NCI-H1930 (cell line): ENCODE results near the gene BORCS5.
"Not testable (repeated sequence)": the region's sequence is repeated elsewhere in the genome, so short reads cannot be mapped to it uniquely, and the experiment has no call there.

Experiments used
- DNase-seq, 2 experiments: peaks; one replicate each; lab custom pipeline; 2025; lab: John Stamatoyannopoulos, UW

BORCS5 gene

GRCh38 chr12:12461923-12462315 lies 105.0 kb downstream of the BORCS5 start:
- no peak for DNase-seq

DNA sequence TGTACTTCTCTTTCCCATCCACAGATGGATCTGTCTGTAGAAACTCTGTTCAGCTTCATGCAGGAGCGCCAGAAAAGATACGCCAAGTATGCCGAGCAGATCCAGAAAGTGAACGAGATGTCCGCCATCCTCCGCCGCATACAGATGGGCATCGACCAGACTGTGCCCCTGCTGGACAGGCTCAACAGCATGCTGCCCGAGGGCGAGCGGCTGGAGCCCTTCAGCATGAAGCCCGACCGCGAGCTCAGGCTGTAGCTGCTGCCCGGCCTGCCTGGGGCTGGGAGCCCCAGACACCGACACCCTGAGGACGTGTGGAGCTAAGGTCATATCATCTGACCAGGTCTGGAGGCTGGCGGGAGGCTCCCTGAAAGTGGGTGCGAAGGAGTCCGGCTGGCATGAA lies 108.6 kb downstream of the BORCS5 start:
- no peak for DNase-seq

DNA sequence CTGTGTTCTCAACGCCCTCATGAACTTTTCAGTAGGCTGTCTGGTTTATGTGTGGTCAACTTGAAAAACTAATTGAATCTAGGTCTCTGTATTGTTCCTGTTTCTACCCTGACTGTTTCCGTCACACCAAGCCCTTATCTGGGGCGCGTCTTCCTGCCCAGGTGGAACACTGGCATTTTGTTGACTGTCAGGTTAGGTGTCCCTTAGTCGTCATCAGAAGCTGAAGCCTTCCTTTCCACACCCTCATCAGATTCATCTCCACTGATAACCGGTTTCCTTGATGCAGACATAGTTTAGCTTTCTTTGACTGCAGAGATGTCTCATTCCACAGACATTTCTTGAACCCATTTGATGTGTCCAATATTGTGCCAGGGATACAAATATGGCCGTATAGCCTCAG lies 109.3 kb downstream of the BORCS5 start:
- no peak for DNase-seq

DNA sequence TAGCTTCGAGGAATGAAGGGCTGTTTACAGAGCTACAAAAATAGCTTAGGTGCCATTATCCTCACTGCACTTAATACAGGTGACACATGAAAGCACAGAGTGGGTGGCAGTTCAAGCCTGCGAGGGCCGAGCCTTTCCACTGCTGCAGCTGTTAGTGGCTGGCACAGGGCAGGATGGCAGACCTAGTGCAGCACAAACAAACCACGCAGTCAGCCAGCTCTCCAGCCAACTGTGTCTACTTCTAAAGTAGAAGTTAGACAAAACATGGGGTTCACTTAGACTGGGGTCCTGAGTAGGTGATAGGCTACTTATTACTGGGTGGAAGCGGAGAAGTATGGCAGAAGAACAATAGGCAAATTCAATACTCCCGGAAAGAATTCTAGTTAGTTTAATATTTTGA lies 110.4 kb downstream of the BORCS5 start:
- DNase-seq: no peak

DNA sequence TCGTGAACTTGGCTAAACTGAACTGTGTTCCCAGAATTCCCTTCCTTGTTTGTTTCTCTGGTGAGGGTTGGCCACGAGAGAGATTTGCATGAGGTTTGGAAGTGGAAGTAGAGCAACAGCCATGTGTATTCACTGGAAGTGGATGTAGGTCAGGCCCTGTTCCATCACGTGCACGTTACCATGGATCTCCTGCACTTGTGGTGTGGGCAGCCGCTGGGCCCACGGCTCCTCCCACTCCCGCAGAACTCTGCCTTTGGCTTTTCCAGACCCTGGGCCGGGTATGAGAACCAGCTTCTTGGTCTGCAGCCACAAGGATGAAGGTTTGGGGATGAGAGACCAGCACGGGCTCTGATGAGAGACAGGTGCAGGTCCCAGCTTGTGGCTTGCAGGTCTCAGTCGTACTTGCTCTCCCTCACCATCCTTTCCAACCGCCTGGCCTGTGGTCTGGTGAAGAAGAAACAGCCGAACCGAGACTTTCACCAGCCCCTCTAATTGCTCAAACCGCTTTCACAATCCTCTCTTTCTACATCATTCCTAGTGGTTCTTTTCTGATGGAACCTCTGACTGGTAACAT lies 110.9 kb downstream of the BORCS5 start:
- no peak for DNase-seq

- DNase-seq: no peak
Measured at GRCh38 chr12:12468575-12468974, 111.7 kb downstream of the BORCS5 start.

GRCh38 chr12:12469386-12469785 lies 112.5 kb downstream of the BORCS5 start:
- DNase-seq: no peak

DNA sequence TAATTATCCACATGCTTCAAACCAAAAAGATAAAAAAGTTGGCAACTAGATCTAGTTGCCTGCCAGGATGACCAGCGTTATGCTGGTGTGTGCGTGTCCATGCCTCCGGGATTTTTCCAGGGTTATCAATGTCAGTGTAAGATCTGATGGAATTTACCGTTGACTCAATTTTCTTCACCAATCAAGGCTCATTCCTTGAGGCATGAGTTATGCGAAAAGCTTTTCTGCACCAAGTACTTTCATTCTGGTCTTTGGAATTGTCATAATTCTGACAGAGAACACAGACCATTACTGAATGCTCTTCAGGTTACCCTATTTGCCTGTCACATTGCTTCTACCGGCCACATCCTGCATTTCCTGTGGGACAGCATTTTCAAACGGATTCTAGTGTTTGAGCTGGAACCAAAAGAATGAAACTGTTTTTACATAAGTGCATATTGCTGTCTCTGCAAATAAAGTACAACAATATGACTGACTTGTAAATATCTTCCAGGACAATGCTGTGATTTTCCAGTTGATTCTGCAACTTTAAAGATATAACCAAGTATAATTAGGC lies 114.0 kb downstream of the BORCS5 start:
- DNase-seq: no peak

DNA sequence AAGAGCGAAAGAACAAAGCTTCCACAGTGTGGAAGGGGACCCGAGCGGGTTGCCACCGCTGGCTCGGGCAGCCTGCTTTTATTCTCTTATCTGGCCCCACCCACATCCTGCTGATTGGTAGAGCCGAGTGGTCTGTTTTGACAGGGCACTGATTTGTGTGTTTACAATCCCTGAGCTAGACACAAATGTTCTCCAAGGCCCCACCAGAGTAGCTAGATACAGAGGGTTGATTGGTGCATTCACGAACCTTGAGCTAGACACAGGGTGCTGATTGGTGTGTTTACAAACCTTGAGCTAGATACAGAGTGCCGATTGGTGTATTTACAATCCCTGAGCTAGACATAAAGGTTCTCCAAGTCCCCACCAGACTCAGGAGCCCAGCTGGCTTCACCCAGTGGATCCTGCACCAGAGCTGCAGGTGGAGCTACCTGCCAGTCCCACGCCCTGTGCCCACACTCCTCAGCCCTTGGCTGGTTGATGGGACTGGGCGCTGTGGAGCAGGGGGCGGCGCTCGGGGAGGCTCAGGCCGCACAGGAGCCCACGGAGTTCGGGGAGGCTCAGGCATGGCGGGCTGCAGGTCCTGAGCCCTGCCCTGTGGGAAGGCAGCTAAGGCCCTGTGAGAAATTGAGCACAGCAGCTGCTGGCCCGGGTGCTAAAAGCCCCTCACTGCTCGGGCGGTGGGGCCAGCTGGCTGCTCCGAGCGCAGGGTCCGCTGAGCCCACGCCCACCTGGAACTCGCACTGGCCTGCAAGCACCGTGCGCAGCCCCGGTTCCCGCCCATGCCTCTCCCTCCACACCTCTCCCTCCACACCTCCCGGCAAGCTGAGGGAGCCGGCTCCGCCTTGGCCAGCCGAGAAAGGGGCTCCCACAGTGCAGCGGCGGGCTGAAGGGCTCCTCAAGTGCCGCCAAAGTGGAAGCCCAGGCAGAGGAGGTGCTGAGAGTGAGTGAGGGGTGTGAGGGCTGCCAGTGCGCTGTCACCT lies 115.4 kb downstream of the BORCS5 start:
- not testable (repeated sequence) for DNase-seq

DNA sequence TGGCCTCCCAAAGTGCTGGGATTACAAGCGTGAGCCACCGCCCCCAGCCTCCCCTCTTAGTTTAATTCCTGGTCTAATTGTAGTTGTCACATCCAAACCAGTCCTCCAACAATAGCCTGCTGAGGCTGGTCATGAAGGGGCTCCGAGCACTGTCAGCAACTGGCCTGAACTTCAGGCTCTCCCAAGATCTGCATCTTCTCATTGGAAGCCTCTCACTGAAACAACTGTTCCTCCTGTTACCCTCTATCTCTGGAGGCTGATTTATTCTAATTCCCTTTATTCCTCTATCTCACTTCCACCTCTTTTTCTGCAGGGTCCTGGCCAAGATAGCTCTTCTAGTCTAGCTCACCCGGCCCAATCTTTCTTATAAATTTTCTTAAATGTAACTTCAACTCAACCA lies 116.3 kb downstream of the BORCS5 start:
- DNase-seq: no peak

DNA sequence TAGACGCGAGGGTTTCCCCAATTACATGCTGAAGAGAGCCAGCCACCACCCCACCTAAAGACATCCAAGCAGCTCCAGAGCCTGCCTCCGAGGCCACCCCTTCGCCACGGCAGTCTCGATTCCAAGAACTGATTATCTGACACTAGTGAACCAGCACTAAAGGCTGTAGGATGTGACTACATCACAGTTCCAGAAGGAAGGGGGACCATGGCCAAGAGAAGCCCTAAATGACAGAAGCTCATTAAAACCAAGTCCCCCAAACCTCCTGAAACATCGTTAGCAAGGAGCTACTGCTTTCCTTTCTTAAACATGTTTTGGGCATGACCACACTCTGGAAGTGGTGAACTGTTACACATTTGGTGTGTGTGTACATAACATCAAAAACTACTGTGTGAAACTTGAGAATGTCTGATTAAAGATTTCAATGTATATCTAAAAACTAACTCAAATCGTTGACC lies 117.6 kb downstream of the BORCS5 start:
- no peak for DNase-seq

- DNase-seq: no peak
Measured at GRCh38 chr12:12474931-12475795, 118.3 kb downstream of the BORCS5 start.

GRCh38 chr12:12476857-12477531 lies 120.1 kb downstream of the BORCS5 start:
- DNase-seq: no peak

DNA sequence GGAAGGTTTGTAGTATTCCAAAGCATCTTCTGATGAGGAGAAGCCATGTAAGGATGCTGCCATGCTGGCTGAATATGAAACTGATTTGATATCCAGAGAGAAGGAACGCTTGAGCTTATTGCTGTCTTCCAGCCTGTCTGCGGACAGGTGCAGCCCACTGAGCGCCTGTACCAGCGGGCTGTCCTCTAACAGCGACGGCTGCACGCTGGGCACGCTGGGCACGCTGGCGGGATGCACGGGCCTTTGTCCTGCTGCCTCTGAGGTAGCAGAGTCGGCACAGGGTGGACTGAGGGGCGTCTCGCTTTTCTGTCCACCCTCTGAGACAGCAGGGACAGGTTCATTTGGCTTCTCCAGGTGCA lies 120.6 kb downstream of the BORCS5 start:
- no peak for DNase-seq

GRCh38 chr12:12480074-12480473 lies 123.2 kb downstream of the BORCS5 start:
- no peak for DNase-seq

- DNase-seq: no peak
Measured at GRCh38 chr12:12481631-12482030, 124.8 kb downstream of the BORCS5 start.

- no peak for DNase-seq
Measured at GRCh38 chr12:12482150-12482761, 125.4 kb downstream of the BORCS5 start.

DNA sequence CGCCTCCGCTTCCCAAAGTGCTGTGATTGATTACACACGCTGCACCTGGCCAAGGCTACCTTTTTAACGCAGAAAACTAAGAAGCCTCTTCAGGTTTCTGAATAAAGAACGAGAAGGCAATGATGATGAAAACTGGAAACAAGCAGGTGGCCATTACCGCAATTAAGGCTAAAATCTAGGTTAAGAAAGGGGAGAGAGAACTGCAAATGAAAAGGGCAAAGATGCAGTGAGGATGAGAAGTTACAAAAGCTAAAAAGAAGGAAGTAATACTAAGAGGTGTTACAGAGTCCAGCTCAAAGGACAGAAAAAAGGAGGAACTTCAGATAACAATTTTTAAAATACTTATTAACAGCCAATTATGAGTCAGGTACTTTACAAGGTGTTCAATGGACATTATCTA lies 126.1 kb downstream of the BORCS5 start:
- DNase-seq: no peak

DNA sequence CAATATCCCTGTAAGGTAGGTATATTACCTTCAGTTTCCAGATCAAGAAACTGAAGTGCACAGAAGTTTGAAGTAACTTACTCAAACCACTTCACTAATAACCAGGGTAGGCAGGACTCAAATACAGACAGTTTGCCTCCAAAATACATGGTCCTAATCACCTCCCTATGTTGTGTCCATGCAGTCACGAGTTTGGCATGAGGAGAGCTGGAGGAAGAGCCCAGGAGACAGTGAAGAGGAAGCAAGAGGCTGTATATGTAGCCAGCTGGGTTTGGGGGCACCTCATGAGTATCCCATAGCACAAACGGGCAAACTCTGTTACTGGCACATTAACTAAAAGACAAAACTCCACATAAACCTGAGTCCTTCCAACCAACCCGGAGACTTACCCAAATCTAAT lies 126.6 kb downstream of the BORCS5 start:
- DNase-seq: no peak

- no peak for DNase-seq
Measured at GRCh38 chr12:12486661-12487240, 129.9 kb downstream of the BORCS5 start.

GRCh38 chr12:12487490-12487889 lies 130.6 kb downstream of the BORCS5 start:
- DNase-seq: no peak
